22Rv1 (cell line): ENCODE results near the gene FAM120B.
"Not testable (repeated sequence)": the region's sequence is repeated elsewhere in the genome, so short reads cannot be mapped to it uniquely, and the experiment has no call there.

ENCODE experiments used
- H3K27ac ChIP-seq: fragments of 450-650 bp; 2 replicates; pipeline ENCODE4 v1.5.1; 2017
- ZFX ChIP-seq: fragments of 450-650 bp; IDR thresholded peaks from 2 replicates; pipeline ENCODE4 v1.6.1; 2017; ENCODE audit warnings: antibody characterized with exemption, borderline replicate concordance
- TF ChIP-seq, protein P1 (sequence below): fragments of 450-650 bp; IDR thresholded peaks from 2 replicates; pipeline ENCODE4 v1.5.1; 2017; ENCODE audit warnings: mild to moderate bottlenecking

Gene FAM120B

DNA sequence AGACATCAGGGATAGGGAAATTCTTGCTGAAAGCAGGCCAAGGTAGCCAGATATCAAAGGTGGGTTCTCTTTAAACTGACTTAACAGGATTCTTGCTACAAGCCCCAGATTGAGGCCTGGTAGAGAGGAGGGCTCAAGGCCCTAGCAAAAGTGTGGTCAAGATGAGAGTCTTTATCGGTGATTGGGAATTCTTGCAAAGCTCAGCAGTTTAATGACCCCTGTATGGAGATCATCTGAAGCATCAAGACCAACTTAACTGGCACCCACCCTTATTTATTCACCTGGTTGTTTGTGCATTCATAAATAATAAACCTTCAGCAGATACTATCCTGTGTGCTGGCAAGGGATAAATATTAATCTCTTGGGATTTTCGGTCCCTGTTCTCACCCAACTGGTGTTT, 6.3 kb downstream of the FAM120B start:
- no peak overlapping the region for H3K27ac ChIP-seq
- TF ChIP-seq ZFX: no peak
- TF ChIP-seq, protein P1, sequence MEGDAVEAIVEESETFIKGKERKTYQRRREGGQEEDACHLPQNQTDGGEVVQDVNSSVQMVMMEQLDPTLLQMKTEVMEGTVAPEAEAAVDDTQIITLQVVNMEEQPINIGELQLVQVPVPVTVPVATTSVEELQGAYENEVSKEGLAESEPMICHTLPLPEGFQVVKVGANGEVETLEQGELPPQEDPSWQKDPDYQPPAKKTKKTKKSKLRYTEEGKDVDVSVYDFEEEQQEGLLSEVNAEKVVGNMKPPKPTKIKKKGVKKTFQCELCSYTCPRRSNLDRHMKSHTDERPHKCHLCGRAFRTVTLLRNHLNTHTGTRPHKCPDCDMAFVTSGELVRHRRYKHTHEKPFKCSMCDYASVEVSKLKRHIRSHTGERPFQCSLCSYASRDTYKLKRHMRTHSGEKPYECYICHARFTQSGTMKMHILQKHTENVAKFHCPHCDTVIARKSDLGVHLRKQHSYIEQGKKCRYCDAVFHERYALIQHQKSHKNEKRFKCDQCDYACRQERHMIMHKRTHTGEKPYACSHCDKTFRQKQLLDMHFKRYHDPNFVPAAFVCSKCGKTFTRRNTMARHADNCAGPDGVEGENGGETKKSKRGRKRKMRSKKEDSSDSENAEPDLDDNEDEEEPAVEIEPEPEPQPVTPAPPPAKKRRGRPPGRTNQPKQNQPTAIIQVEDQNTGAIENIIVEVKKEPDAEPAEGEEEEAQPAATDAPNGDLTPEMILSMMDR: no peak

DNA sequence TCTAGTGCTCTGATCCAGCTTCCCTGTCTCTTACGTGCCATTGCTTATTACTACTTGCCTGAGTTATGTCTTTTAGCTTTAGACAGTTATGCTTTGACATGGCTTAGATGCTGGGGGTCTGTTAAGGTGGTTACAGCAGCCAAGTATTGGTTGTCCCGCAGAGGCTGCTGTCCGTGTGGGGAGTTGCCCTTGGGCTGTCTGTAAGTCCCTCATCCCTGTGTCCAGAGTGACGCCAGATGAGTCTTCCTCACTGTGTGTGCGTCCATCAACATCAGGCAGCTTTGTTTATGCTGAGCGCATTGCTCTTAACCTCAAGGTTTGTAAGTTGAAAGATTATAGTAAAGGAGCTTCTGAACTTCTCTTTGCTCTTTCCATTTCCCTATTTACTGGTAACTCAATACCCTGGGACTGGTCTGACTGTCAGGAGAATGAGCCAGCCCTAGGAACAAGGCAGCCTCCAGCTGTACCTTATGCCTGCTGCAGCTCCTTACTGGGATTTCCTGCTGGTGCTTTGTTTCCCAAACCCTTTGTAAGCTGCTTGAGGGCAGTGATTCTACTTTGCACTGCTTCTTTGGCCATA, 7.2 kb downstream of the FAM120B start:
- no peak for TF ChIP-seq ZFX
- TF ChIP-seq, protein P1: no peak
- H3K27ac ChIP-seq: no peak overlapping the region

DNA sequence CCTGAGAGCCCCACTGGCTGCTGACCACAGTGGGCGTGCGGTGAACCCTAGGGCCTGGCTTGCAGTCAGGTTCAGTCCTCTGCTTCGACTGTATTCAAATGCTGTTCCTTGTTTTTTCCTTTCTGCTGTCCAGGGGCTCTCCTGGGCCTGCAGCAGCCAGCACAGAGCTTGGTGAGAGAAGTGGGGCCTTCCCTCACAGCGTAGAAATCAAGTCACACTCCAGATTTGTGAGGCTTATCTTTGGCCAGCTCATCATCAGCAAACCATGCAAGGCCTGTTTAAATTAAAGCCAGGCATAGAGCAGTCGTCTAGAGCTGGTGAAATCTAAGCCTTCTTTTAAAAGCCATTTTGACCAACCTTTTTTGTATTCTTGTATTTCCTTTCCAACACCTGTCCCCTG, 8.4 kb downstream of the FAM120B start:
- H3K27ac ChIP-seq: no peak overlapping the region
- TF ChIP-seq ZFX: no peak
- TF ChIP-seq, protein P1: no peak

DNA sequence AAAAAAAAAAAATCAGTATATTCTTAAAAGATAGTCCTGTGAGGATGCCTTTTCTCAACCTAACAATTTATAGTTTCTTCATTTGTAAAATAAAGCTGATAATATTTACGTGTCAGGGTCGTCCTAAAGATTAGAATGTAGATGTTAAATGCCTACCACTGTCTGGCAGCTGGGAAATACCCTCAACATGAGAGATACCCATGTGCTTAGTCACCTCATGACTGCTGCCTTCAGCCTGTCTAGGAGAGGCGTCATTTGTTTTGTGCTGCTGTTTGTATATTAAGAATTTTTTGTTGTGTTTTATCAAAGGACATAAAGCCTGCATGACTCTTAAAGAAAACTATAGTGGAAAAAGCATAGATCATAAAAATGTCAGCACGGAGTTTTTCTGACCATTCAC, 9.5 kb downstream of the FAM120B start:
- no peak for TF ChIP-seq ZFX
- TF ChIP-seq, protein P1: no peak
- no peak overlapping the region for H3K27ac ChIP-seq

DNA sequence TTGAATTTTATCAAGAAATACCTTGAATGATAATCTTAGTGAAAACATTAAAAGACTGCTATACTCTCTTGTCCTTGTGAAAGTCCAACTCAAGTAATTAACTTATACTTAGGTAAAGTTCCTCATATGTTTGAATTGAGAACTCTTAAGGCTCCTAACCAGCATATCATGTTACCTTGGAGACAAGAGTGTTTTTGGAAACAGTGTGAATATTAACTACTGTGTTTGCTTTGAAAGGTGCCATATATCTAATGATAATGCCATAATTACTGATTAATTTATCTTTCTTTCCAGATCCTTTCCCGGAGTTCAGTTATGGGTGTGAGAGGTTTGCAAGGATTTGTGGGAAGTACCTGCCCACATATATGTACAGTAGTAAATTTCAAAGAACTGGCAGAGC, 10.5 kb downstream of the FAM120B start:
- TF ChIP-seq ZFX: no peak
- TF ChIP-seq, protein P1: no peak
- peak overlapping the region; percentile 30; the same call in 1 of the 2 replicates for H3K27ac ChIP-seq

DNA sequence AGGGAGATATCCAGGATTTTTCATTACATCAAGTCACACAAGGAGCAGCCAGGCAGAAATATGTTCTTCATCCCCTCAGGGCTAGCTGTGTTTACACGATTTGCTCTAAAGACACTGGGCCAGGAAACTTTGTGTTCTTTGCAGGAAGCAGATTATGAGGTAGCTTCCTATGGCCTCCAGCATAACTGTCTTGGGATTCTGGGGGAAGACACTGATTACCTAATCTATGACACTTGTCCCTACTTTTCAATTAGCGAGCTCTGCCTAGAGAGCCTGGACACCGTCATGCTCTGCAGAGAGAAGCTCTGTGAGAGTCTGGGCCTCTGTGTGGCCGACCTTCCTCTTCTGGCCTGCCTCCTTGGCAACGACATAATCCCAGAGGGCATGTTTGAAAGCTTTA, 11.2 kb downstream of the FAM120B start:
- TF ChIP-seq ZFX: no peak
- H3K27ac ChIP-seq: peak overlapping the region; percentile 30; the same call in 1 of the 2 replicates

DNA sequence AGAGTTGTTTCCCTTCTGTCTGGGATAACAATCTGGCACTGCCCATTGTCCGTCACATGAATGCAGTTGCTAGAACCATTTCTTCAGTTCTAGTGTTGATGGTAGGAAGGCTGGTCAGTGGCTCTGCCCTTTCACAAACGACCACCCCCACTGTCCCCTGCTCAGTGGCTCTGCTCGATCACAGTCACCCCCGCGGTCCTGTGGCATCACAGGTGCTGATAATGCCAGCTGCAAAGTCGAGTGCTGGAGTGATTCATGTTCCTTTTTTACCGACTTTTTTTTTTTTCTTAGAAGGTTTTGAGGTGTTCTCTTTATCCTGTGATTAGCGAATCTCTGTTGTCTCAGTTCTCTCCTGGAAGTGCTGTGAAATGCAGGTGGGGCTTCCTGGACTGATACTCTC, 22.8 kb downstream of the FAM120B start:
- TF ChIP-seq, protein P1: no peak
- TF ChIP-seq ZFX: no peak
- H3K27ac ChIP-seq: no peak overlapping the region

DNA sequence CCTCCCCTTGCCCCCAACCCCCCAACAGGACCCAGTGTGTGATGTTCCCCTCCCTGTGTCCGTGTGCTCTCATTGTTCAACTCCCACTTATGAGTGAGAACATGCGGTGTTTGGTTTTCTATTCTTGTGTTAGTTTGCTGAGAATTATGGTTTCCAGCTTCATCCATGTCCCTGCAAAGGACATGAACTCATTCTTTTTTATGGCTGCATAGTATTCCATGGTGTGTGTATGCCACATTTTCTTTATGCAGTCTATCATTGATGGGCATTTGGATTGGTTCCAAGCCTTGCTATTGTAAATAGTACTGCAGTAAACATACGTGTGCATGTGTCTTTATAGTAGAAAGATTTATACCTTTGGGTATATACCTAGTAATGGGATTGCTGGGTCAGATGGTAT, 28.6 kb downstream of the FAM120B start:
- H3K27ac ChIP-seq: not testable (repeated sequence)
